ENCODE measurements around the gene HOXC5. TPM values are rescaled to one million over a fixed set of nuclear protein-coding genes. Genes with fewer than 3 reads are reported as not detected.

The HOXC5 gene
- total and polyA plus RNA-seq, 12 donors: 0.01 TPM; not detected in 11

DNA sequence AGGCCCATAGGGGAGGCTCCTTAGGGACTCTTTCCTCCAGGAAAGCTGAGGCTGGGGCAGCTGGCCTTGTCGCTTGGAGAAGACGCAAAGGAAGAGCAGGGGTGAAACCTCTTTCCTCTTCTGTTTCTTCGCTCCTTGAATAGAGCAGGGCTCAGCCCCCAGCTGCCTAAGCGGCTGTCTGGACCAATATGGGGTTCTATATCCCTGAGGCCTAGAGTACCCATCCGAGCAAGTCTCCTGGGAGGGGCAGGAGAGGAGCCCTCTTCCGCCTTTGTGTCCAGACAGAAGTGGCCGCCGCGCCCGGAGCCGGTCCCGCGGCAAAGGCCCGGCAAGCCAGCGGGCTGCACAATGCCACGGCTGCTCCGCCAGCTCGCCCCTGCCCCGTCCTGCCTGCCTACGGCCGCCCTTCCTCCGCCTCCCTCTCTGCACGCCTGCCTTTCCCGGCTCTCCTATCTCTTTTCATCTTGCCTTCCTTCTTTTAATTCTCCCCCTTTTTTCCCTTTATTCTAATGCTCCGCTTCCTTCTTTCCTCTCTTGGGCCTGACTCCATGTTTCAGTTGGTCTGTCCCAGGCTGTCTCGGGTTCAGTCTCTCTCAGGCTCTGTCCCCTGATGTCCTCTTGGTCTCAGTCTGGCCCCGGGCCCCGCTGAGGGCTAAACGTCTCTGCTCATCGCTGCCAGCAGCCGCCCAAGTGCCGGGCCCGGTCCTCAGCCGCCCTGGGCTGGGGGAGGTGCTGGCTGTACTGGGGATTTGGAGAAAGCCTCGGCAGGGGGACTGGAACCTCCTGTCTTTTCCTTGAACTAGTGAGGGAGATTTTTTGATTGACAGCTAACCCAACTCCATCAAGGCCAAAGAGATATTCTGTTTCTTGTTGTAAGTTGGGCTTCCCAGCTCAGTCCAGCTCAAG lies 35.4 kb upstream of the HOXC5 start:
- no peaks in the 10 kb centered on the region for H3K9me3 ChIP-seq
- ATAC-seq (no peak), DNase-seq (no peak)
- H3K4me1 ChIP-seq: peaks cover 3 to 47% (median 38%) of the 10 kb centered on the region in 9 donors
- peaks cover 0 to 5% (median 0%) of the 10 kb centered on the region in 9 donors for H3K36me3 ChIP-seq
- intact Hi-C loops (cut with DNase I): loop anchor here in 1 of 10 donors (5.0 kb wide), 1 partner anchor 35 kb away; the partner anchor contains the start of gene HOXC5
- TF ChIP-seq, protein P1, sequence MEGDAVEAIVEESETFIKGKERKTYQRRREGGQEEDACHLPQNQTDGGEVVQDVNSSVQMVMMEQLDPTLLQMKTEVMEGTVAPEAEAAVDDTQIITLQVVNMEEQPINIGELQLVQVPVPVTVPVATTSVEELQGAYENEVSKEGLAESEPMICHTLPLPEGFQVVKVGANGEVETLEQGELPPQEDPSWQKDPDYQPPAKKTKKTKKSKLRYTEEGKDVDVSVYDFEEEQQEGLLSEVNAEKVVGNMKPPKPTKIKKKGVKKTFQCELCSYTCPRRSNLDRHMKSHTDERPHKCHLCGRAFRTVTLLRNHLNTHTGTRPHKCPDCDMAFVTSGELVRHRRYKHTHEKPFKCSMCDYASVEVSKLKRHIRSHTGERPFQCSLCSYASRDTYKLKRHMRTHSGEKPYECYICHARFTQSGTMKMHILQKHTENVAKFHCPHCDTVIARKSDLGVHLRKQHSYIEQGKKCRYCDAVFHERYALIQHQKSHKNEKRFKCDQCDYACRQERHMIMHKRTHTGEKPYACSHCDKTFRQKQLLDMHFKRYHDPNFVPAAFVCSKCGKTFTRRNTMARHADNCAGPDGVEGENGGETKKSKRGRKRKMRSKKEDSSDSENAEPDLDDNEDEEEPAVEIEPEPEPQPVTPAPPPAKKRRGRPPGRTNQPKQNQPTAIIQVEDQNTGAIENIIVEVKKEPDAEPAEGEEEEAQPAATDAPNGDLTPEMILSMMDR (IDR thresholded peaks at IDR 0.05): no peak
- 10 to 16% methylated on average over 31 to 35 of the region's 35 CpGs for WGBS, 2 donors
- no peak overlapping the region for H3K4me3 ChIP-seq
- H3K27me3 ChIP-seq: peaks cover 63 to 100% (median 100%) of the 10 kb centered on the region in 7 donors
- H3K27ac ChIP-seq: no peak overlapping the region

DNA sequence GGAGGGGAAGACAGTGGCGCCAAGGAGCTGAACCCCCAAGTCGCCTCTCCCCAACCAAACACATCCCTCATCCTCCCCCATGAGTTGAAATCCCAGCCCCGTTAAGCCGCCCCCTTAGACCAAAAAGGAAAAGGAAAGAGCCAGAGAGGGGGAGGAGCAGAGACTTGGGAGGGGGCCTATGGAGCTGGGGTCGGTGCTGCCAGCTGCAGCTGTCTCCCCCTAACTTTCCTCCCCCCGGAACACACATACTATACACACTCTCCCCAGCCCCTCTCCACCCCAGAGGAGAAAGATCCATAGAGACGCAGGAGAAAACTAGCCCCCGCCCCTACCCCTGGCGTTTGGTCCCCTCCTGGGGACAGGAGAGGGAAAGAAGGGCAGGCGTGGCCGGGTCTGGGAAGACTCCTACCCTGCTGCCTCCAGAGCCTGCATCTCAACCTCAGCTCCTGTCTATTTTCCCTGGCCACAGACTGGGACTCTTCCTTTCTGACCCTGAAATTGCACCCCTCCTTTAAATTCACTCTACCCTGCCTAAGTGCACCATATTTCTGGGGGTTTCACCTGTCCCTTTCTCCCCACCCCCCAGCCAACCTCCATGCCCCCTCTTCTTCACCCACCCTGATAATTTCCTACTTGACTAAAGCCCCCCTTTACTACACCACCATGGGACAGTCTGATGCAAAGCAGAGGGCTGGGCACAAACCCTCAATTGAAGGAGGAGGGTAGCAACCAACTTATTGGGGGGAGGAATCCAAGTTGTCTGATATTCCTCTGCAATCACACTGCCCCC lies 34.5 kb upstream of the HOXC5 start:
- no peak for DNase-seq
- intact Hi-C loops (cut with DNase I): loop anchor here in 1 of 10 donors (5.0 kb wide), 1 partner anchor 34 kb away; the partner anchor contains the start of gene HOXC5
- TF ChIP-seq, protein P1 (IDR thresholded peaks at IDR 0.05): no peak
- Histone ChIP-seq H3K36me3 (peaks cover 0 to 5% (median 0%) of the 10 kb centered on the region in 9 donors), H3K4me1 (peaks cover 3 to 47% (median 38%) of the 10 kb centered on the region in 9 donors), H3K4me3 (no peak overlapping the region), H3K27ac (no peak overlapping the region), H3K9me3 (no peaks in the 10 kb centered on the region), H3K27me3 (peaks cover 62 to 100% (median 100%) of the 10 kb centered on the region in 7 donors)
- WGBS, 2 donors: 8 to 11% methylated on average over 11 of the region's 11 CpGs
- no peak for ATAC-seq

DNA sequence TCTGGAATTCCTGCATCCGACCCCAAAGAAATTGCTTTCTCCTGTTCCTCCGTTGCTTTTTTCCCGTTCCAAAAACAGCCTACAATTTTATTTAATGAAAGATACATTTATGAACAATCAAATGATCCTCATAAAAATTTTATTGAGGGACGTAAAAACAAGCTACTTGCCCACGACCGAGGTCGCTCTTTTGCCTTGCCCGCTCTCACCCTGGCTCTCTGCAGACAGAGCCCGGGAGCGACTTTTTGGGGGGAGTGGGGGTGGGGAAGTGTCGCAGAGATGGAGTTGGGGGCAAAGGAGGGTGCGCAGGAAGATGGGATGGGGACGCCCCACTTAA lies 34.0 kb upstream of the HOXC5 start:
- Histone ChIP-seq H3K27me3 (peaks cover 62 to 100% (median 100%) of the 10 kb centered on the region in 7 donors), H3K9me3 (no peaks in the 10 kb centered on the region), H3K27ac (no peak overlapping the region), H3K4me1 (peaks cover 3 to 47% (median 38%) of the 10 kb centered on the region in 9 donors), H3K4me3 (no peak overlapping the region), H3K36me3 (peaks cover 0 to 5% (median 0%) of the 10 kb centered on the region in 9 donors)
- ATAC-seq: no peak
- DNase-seq: no peak
- intact Hi-C loops (cut with DNase I): loop anchor here in 1 of 10 donors (5.0 kb wide), 1 partner anchor 33 kb away; the partner anchor contains the start of gene HOXC5
- WGBS, 2 donors: 11 to 12% methylated on average over 13 of the region's 13 CpGs
- TF ChIP-seq, protein P1 (IDR thresholded peaks at IDR 0.05): no peak

DNA sequence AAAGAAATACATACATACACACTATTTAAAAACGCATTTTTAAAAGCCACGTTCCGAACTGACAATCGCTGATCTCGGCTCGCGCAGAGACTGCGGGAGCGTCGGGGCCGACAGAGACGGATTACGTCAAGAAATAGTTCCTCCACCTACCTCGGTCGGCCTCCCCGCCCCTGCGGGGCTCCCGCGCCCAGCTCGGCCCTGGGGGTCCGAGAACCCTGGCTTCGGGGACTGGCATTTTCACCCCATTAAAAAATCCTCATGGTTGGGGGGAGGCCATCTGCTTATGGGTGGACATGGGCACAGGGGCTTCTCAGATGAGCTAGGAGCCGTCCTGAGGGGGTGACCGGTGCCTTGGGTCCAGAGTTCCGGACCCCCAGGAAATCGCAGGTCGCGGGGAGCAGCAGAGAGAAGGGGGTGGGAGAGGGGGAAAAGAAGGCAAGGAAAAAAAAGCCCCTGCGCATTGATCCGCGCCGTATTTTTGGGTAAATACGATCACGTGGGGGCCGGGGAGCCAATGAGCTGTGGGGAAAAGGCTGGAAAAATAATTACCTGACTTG lies 33.2 kb upstream of the HOXC5 start:
- 3% methylated on average over 35 of the region's 35 CpGs for WGBS, 2 donors
- TF ChIP-seq, protein P1 (IDR thresholded peaks at IDR 0.05): no peak
- Histone ChIP-seq H3K36me3 (peaks cover 0 to 5% (median 0%) of the 10 kb centered on the region in 9 donors), H3K4me1 (peaks cover 3 to 39% (median 31%) of the 10 kb centered on the region in 9 donors), H3K9me3 (no peaks in the 10 kb centered on the region), H3K27me3 (peaks cover 58 to 100% (median 100%) of the 10 kb centered on the region in 7 donors), H3K4me3 (peak overlapping the region in 8 of 10 donors; percentile 12 to 44 (median 29)), H3K27ac (no peak overlapping the region)
- DNase-seq: no peak
- ATAC-seq: no peak
- intact Hi-C loops (cut with DNase I): loop anchor here in 2 of 10 donors (5.0 to 10.0 kb wide), 2 partner anchors 33 to 375 kb away; partner anchors contain the start of gene HOXC5 (in 1 of the 2)
